H1 (cell line): Measurements from ENCODE around the gene PTPMT1. TPM values are rescaled to one million over a fixed set of nuclear protein-coding genes. Genes with fewer than 3 reads are reported as not detected.

Experiments
- BRCA1 ChIP-seq: IDR thresholded peaks from 2 replicates; pipeline ENCODE4 v1.6.1; 2012; ENCODE audit warnings: low read depth, low read length, improper control_type of control experiment
- CBX5 ChIP-seq: fragments of 300-800, 300-1000 bp; sonication (generic); IDR thresholded peaks from 2 replicates; pipeline ENCODE4 v1.7.1; 2016; ENCODE audit warnings: antibody characterized with exemption, low read length, low read depth
- CTBP2 ChIP-seq: IDR thresholded peaks from 2 replicates; pipeline ENCODE4 v1.7.0; 2011; ENCODE audit warnings: borderline replicate concordance, mild to moderate bottlenecking, moderate library complexity, mixed read lengths, low read length; ENCODE audit not compliant: insufficient read depth, insufficient read length
- HDAC6 ChIP-seq: IDR thresholded peaks from one replicate; pipeline ENCODE4 v1.7.1; 2012; ENCODE audit warnings: low read depth, mild to moderate bottlenecking, inconsistent platforms, low read length, moderate library complexity
- KDM5A ChIP-seq: fragments of 200-600 bp; IDR thresholded peaks from 2 replicates; pipeline ENCODE4 v1.7.1; 2012; ENCODE audit warnings: mild to moderate bottlenecking, low read length, inconsistent platforms, mixed read lengths
- RXRA ChIP-seq: IDR thresholded peaks from 2 replicates; pipeline ENCODE4 v1.6.1; 2011; ENCODE audit warnings: low read depth, mild to moderate bottlenecking, low read length, moderate library complexity; ENCODE audit not compliant: insufficient read depth
- SIRT6 ChIP-seq: IDR thresholded peaks from one replicate; pipeline ENCODE4 v1.7.1; 2012; ENCODE audit warnings: low read length, inconsistent platforms
- polyA plus RNA-seq, 7 experiments: library from polyadenylated mRNA; depleted of rRNA in 3 of 7; stranded (reverse) in 5 of 7; unstranded in 2 of 7; fragments of >200 nt in 5 of 7; fragments of 200-250 nt in 2 of 7; gene quantifications; 1 replicate in 5 of 7; 2 replicates in 1 of 7; 4 replicates in 1 of 7; pipeline versions ENCODE4 v1.2.1 to v1.2.3, GENCODE V29; 2011 to 2013; ENCODE audit warnings: missing spikeins in 2 of 7, mixed read lengths in 2 of 7
- total RNA-seq: library from RNA; stranded (reverse); fragmentation: NEBNext Ultra II Directional; extraction: Animal tissue kit (Norgen Biotek cat#: 25700); gene quantifications from 2 replicates; pipeline ENCODE4 v1.2.1, GENCODE V29; 2021

The PTPMT1 gene
- total and polyA plus RNA-seq, 2 of the 8 experiments (the other 6 are each of a cell fraction or from before 2014, with no cell fraction given), result 44.8 to 105 TPM

DNA sequence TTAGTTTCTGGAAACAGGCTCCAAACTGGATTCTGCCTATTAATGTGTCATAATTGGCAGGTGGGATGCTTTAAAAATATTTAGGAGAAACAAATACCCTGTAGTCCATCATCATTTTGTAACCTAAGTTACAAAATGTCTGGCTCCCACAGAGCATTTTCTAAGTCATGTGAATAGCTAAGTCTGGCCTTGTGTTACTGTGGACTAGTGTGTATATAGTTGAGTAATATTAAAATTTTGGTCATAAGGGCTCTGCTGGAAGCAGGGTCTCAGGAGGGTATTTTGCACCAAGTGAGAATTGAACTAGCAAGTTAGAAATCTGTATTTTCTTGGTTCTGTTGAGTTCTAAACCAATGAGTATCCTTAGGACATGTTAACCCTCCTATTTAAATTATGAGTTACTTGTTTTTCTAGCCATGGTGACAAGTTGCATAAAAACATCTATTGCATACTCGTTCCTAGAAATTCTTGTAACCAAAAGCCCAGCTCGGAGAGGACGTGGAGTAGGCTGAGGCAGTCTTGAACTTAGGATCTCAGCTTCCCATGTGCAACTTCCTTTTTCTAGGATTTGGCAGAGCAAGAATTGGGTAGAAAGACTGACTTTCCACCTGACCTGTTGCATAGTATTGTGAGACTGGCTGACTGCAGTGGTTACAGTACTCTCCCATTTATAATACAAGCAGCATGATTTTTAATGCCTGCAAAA lies 5.4 kb downstream of the PTPMT1 start (continued):
- no peak for TF ChIP-seq CBX5
- TF ChIP-seq KDM5A, result no peak
- TF ChIP-seq SIRT6, result no peak
- no peak for TF ChIP-seq BRCA1
- no peak for TF ChIP-seq HDAC6
- TF ChIP-seq RXRA, result no peak
- no peak for TF ChIP-seq CTBP2
